ENCODE results near the gene TRPV4.

TRPV4 gene

GRCh38 chr12:109778684-109779083 is 54.5 kb downstream of the TRPV4 start:
- TF ChIP-seq, protein P1, sequence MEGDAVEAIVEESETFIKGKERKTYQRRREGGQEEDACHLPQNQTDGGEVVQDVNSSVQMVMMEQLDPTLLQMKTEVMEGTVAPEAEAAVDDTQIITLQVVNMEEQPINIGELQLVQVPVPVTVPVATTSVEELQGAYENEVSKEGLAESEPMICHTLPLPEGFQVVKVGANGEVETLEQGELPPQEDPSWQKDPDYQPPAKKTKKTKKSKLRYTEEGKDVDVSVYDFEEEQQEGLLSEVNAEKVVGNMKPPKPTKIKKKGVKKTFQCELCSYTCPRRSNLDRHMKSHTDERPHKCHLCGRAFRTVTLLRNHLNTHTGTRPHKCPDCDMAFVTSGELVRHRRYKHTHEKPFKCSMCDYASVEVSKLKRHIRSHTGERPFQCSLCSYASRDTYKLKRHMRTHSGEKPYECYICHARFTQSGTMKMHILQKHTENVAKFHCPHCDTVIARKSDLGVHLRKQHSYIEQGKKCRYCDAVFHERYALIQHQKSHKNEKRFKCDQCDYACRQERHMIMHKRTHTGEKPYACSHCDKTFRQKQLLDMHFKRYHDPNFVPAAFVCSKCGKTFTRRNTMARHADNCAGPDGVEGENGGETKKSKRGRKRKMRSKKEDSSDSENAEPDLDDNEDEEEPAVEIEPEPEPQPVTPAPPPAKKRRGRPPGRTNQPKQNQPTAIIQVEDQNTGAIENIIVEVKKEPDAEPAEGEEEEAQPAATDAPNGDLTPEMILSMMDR (IDR thresholded peaks at IDR 0.05; ENCODE audit: insufficient read depth, missing control alignments), result no peak
- DNase-seq (ENCODE audit: insufficient read length, low spot score) (no peak), FAIRE-seq (no peak)

DNA sequence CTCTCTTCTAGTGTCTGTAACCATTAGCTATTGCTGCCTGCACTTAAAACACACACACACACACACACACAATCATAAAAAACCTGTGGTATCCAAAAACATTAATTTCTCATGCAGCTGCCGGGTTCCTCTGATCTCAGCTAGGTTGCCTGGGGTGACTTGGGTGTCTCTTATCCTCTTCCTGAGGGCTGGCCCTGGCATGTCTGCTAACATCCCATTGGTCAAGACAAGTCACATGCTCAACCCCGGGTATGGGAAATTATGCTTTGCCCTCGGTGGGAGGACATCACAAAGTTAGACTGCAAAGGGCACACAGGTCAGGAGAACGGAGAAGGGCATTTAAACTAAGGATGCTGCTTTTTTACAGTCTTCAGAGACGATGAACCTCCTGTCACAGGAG is 55.7 kb downstream of the TRPV4 start:
- TF ChIP-seq, protein P1 (IDR thresholded peaks at IDR 0.05; ENCODE audit: insufficient read depth, missing control alignments), result no peak
- FAIRE-seq (no peak), DNase-seq (ENCODE audit: insufficient read length, low spot score) (no peak)

DNA sequence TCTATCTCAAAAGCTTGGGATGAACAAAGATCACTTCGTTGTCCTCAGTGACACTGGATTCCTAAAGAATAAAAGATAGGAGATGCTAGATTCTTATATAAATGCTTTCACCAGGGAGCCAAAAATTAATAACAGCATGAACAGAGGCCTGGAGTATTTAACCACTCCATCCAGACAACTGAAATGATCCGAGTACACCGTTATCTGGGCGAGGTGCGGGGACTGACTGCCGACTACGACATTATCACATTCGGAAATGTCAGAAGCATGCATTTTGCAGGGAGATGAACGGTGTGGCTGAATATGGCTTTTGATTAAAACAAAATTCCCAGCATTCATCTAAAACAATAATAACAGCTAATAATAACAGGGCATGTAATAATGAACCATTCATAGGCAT is 56.6 kb downstream of the TRPV4 start:
- TF ChIP-seq, protein P1 (IDR thresholded peaks at IDR 0.05; ENCODE audit: insufficient read depth, missing control alignments), result no peak
- DNase-seq (ENCODE audit: insufficient read length, low spot score), result no peak
- no peak for FAIRE-seq

DNA sequence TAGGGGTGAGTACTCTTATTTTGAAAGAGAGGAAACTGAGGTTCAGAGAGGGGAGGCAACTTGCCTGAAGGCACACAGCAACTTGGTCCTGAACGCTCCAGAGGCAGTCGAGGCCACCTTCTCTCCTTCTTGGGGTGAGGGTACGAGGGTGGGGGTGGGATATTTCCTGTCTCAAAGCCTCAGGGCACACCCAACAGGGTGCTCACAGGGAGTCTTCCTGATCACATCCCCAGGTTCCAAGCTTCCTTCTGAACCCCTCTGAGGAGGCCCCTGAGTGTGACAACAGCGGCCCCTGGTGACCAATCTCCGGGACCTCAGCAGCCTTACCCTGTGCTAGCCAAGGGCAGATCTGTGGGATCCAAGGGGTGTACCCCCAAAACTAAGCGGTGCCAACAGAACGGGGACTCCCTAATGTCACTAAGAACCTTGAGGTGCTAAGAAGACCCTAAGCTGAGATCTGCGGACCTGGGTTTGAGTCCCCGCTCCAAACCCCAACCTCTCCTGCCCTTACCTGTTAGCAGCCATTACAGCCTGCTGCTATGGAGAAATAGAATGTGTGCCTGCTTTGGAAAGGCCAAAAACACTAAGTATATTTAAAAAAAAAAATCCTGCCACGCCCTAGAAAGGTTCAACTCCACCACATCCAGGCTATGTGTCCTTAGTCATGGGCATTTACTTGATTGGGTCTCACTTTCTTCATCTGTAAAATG is 57.9 kb downstream of the TRPV4 start:
- DNase-seq (ENCODE audit: insufficient read length, low spot score), result peak; percentile 75

GRCh38 chr12:109773384-109774011 is 59.7 kb downstream of the TRPV4 start:
- TF ChIP-seq, protein P1 (IDR thresholded peaks at IDR 0.05; ENCODE audit: insufficient read depth, missing control alignments), result no peak
- DNase-seq (ENCODE audit: insufficient read length, low spot score) (no peak), FAIRE-seq (no peak)

More for the DNA sequence above, 57.9 kb downstream of the TRPV4 start:
- FAIRE-seq, result no peak
- TF ChIP-seq, protein P1 (IDR thresholded peaks at IDR 0.05; ENCODE audit: insufficient read depth, missing control alignments), result peak; percentile 88

DNA sequence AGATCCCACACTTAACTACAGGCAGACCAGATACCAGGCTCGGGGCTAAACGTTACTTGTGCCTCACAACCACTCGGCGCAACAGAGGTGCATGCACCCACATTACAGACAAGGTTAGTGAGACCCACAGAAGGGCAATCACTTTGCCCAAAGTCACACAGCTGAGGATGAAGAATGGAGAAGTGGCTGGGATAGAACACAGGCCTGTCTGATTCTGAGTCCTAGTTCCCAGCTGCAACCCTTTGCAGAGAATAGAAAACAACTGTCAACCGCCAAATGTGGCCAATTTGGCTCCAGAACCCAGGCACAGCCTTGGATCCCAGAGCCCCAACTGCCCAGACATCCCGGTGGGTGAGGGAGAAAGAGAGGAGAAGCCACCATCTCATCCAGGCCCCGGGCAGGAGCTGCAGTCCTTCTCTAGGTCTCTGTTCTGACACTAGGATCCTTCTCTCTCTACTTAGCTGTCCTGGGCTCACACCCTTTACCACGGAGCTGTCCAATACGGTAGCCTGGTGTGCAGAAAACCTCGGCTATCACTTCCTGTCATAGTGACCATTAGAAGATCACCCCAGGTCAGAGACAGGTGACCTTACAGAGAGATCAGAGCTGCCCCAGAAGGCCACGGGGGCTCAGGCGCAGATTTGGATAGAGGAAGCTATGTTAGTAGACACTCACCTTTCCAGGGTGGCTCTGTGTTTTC is 60.4 kb downstream of the TRPV4 start:
- TF ChIP-seq, protein P1 (IDR thresholded peaks at IDR 0.05; ENCODE audit: insufficient read depth, missing control alignments), result no peak
- FAIRE-seq (no peak), DNase-seq (ENCODE audit: insufficient read length, low spot score) (no peak)
